Effector CD8-positive, alpha-beta T cell (primary cell): ENCODE measurements around the gene FBXO9.
A peak's percentile ranks its signal among the peaks of the same experiment; 100 is the strongest.

ENCODE experiments used
- DNase-seq: peaks from one replicate; lab custom pipeline; 2025; lab: John Stamatoyannopoulos, UW
- total RNA-seq, 4 experiments: gene quantifications; one replicate each; lab custom pipeline; 2026; lab: John Stamatoyannopoulos, UW

Gene FBXO9
- 62.8 to 92.2 (median 81.9) reads per million in 4 experiments for total RNA-seq

GRCh38 chr6:53065266-53066076 lies at the start of gene FBXO9:
FBXO9 (plus strand) TSS chr6:53065404; CDS start chr6:53065790, 386 bp downstream.
- DNase-seq: peak; percentile 71

DNA sequence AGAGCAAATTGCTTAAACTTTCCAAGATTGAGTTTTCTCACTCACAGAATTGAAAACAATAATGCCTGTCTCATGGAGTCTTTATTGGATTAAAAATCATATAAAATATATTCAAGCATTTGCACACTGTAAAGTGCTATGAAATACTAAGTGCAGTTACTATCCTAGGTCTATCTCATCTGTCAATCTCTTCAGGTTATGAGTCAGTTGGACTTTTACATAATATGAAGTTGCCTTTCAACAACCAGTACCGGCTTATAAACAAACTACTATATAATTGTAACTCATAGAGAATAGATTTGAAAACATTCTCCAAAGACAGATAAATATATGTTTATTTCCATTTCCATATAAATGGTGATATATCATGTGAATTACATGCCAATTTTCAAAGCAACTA lies 49.7 kb upstream of the FBXO9 start:
- no peak for DNase-seq

GRCh38 chr6:53018446-53018845 lies 46.8 kb upstream of the FBXO9 start:
- no peak for DNase-seq

- no peak for DNase-seq
Observed at GRCh38 chr6:53020005-53020744, 45.0 kb upstream of the FBXO9 start.

GRCh38 chr6:53023323-53023722 lies 41.9 kb upstream of the FBXO9 start:
- no peak for DNase-seq

GRCh38 chr6:53026526-53026925 lies 38.7 kb upstream of the FBXO9 start:
- DNase-seq: no peak

DNA sequence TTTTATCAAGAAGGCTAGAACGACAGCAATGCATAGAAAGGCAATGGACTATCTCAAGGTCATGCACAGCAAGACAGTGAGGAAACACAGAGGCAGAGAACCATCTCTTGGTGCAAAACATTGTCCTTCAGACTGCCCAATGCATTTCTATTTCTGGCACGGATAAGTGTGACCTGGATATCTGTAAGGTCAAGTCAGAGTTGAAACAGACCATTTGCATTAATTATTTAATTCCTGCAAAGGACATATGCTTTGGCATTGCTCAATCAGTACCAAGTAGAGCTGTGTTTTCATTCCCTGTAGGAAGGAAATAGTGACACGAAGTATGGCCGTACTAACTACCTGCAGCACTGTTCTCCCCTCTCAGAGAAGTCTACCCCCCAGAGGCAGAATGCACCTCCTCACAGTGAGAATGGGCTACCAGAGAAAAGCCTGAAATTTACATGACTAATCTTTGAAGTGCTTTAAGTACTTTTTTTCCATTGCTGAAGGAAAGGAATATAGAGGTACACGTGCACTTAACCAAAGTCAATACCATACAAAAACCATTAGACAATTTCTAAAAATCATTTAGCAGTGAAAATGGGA lies 38.0 kb upstream of the FBXO9 start:
- no peak for DNase-seq

DNA sequence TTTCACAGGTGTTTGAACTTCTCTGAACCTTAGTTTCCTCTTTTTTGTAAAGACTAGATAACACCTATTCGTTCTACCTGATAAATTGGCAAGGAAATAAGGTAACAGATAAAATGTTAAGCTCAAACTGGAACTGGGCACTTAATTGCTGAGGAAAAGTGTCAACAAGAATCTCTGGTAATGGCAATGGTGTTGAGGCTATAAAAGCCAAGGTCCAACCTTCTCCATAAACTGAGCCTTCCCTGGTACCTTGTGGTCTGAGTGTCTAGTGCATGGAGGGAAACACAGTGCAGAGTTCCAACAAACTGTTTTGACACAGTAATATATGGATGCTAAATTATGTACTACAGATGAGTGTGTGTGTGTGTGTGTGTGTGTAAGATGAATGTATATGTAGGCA lies 36.7 kb upstream of the FBXO9 start:
- no peak for DNase-seq

- DNase-seq: no peak
Observed at GRCh38 chr6:53029257-53029656, 35.9 kb upstream of the FBXO9 start.

- no peak for DNase-seq
Observed at GRCh38 chr6:53029761-53030160, 35.4 kb upstream of the FBXO9 start.

DNA sequence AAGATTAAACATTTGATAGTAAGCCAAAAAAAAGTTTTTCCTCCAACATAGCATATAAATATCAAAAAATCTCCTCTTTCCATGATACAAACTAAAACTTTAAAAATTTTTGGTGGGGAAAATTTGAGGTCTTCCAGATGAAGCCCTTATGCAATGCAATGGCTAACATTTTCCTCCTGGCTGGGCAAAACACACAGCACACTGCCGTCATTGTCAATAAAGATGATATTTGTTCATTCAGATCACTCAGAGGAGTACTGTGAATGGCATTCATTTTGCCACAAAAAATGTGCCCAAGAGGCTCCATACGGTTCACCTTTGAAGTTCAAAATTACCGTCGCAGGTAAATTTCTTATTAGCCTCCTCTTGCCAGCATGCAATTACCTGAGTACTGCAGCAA lies 33.9 kb upstream of the FBXO9 start:
- DNase-seq: no peak

GRCh38 chr6:53032849-53033248 lies 32.4 kb upstream of the FBXO9 start:
- no peak for DNase-seq

DNA sequence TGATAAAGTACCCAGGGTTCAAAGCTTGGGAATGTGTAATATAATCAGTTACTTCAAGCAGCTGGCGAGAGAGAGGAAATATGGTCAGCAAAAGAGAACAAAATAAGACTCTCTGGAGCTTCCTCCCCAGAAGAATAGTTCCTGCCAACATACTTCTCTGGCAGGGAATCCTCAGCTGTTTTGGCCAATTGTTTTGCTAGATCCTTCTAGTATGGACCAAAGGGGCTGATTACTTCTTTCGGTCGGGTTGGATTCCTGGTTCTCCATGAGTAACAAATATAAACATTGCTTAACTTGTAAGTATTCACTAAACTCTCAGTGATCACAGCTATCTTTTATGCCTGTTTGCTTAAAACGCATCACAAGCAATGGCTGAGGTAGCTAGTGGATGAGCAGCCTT lies 31.4 kb upstream of the FBXO9 start:
- no peak for DNase-seq

DNA sequence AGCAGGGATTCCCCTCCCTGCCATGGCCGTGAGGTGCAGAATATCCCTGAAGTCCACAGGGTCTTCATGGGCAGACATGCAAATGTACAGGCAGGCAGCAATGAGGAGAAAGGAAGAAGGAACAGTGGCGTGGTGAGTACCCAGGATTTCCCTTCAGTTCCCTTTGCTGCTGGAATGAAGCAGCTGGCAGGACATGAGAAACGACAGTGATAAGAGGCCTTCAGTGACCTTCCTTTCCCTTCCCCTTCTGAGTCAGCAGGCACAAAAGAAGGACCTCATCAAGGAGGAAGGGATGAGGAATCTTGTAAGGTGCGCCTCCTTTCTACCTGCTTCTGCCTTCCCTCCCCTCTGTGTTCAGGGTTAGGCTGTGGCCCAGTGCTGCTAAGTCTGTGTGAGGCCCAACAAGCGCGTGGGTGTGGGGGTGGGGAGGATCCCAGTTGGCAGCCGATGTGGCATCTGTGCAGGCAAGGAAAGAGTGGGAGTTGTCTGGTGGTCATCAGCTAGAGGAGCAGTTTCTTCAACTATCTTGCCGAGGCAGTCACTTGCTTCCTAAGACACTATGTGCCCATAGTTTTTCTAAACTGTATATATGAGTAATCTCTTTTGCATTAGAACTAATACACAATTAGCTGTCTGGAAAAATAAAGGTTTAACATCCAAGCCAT lies 29.5 kb upstream of the FBXO9 start:
- no peak for DNase-seq

- no peak for DNase-seq
Observed at GRCh38 chr6:53038141-53038540, 27.1 kb upstream of the FBXO9 start.

GRCh38 chr6:53038596-53038995 lies 26.6 kb upstream of the FBXO9 start:
- no peak for DNase-seq

GRCh38 chr6:53041356-53041755 lies 23.8 kb upstream of the FBXO9 start:
- no peak for DNase-seq

- DNase-seq: no peak
Observed at GRCh38 chr6:53042112-53042511, 23.1 kb upstream of the FBXO9 start.

DNA sequence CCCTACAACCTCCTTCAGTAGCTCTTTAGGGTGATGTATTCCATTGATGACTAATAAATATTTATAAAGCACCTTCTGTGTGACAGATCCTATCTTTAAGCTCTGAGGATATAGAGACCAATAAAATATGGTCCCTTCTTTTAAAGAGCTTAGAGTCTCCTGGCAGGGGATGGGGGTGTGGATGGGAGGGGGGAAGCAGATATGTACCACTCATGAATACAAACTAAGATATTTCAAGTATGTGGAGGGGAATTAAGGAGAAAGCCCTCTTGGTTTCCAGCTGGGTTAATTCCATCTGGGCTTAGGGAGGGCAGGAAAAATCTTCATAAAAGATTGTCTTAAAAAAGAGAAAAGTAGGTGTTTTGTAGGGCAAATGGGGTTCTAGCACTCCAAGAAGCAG lies 21.6 kb upstream of the FBXO9 start:
- DNase-seq: no peak

DNA sequence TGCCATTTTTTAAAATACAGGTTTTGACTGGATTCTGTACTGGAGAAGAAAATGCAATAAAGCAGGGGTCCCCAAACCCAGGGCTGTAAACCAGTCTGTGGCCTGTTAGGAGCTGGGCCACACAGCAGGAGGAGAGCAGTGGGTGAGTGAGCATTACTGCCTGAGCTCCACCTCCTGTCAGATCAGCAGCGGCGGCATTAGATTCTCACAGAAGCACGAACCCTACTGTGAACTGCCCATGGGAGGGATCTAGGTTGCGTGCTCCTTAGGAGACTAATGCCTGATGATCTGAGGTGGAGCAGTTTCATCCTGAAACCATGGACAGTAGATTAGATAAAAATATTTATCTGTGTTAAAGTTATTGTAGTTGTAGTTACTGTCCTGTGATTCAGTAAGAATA lies 21.1 kb upstream of the FBXO9 start:
- DNase-seq: no peak

DNA sequence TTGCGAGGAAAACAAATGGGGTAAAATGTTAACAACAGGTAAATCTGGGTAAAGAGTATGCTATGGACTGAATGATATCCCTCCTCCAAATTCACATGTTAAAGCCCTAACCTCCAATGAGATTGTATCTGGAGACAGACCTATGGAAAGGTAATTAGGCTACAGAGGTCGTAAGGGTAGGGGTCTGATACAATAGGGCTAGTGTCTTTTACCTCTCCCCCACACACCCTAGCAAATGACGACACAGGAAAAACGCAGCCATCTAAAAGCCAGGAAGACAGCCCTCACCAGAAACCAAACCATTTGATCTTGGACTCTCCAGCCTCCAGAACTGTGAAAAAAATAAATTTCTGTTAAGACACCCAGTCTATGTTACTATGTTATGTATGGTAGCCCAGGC lies 20.6 kb upstream of the FBXO9 start:
- no peak for DNase-seq

GRCh38 chr6:53045891-53046673 lies 19.1 kb upstream of the FBXO9 start:
- DNase-seq: no peak
